PC-9 (cell line): Measurements from ENCODE around the gene LAG3. TPM values are rescaled to one million over a fixed set of nuclear protein-coding genes. Genes with fewer than 3 reads are reported as not detected.

Experiments
- BruUV-seq: library from RNA; stranded (reverse); fragments of 400-500 nt; replicated peaks from 2 replicates; lab custom pipeline; 2021; lab: Mats Ljungman, UMichigan
- CTCF ChIA-PET: fragments of 300-600 bp; sonication (Branson Sonifier 250); formaldehyde crosslinking; loops from one replicate; lab custom pipeline; 2022; ENCODE audit warnings: antibody characterized with exemption; lab: Charles Lee
- POLR2A ChIA-PET: fragments of 300-600 bp; sonication (Branson Sonifier 250); formaldehyde crosslinking; loops from one replicate; lab custom pipeline; 2022; ENCODE audit warnings: antibody characterized with exemption; ENCODE audit not compliant: unreplicated experiment; lab: Charles Lee
- DNase-seq, 2 experiments: peaks; one replicate each; pipeline versions ENCODE4 v3.0.0 to v3.0.0-alpha.2; 2015 to 2022; ENCODE audit warnings: mixed read lengths in 1 of 2
- H2AFZ ChIP-seq: fragments of 200-600 bp; sonication (generic); 2 replicates; pipeline ENCODE4 v1.8.1; 2017; ENCODE audit warnings: antibody characterized with exemption
- H3F3A ChIP-seq: fragments of 200-600 bp; sonication (generic); 2 replicates; pipeline ENCODE4 v1.8.1; 2017; ENCODE audit warnings: antibody characterized with exemption, mild to moderate bottlenecking, low read depth; ENCODE audit not compliant: insufficient read depth
- H3K27ac ChIP-seq: fragments of 200-600 bp; sonication (generic); 2 replicates; pipeline ENCODE4 v1.6.1; 2016; ENCODE audit warnings: mixed run types
- H3K27me3 ChIP-seq: fragments of 200-600 bp; sonication (generic); 2 replicates; pipeline ENCODE4 v1.6.1; 2016; ENCODE audit warnings: low read depth, mixed run types; ENCODE audit not compliant: insufficient read depth
- H3K36me3 ChIP-seq: fragments of 200-600 bp; sonication (generic); 2 replicates; pipeline ENCODE4 v1.6.1; 2016; ENCODE audit warnings: low read depth, mixed run types
- H3K4me1 ChIP-seq: fragments of 200-600 bp; sonication (generic); replicated peaks from 2 replicates; pipeline ENCODE4 v1.6.1; 2016; ENCODE audit warnings: mixed run types; ENCODE audit not compliant: insufficient read depth
- H3K4me2 ChIP-seq: fragments of 200-600 bp; sonication (generic); 2 replicates; pipeline ENCODE4 v1.6.1; 2017; ENCODE audit warnings: mixed run types
- H3K4me3 ChIP-seq: fragments of 200-600 bp; sonication (generic); 2 replicates; pipeline ENCODE4 v1.6.1; 2016; ENCODE audit warnings: mixed run types
- H3K79me2 ChIP-seq: fragments of 200-600 bp; sonication (generic); 2 replicates; pipeline ENCODE4 v1.6.1; 2017; ENCODE audit warnings: low read depth, mixed run types
- H3K9me2 ChIP-seq: fragments of 200-600 bp; sonication (generic); 2 replicates; pipeline ENCODE4 v1.8.1; 2017; ENCODE audit warnings: mild to moderate bottlenecking; ENCODE audit not compliant: insufficient read depth
- H3K9me3 ChIP-seq: fragments of 200-600 bp; sonication (generic); 2 replicates; pipeline ENCODE4 v1.8.1; 2016; ENCODE audit warnings: low read depth; ENCODE audit not compliant: insufficient read depth
- H4K20me1 ChIP-seq: fragments of 200-600 bp; sonication (generic); 2 replicates; pipeline ENCODE4 v1.8.1; 2017; ENCODE audit not compliant: insufficient read depth
- EZH2 ChIP-seq: fragments of 200-600 bp; sonication (generic); IDR thresholded peaks from 2 replicates; pipeline ENCODE4 v1.8.0; 2017; ENCODE audit warnings: antibody characterized with exemption, low read depth
- intact Hi-C: fragments of 100-400 bp; cut with micrococcal nuclease; formaldehyde crosslinking; loops from one replicate; pipeline ENCODE4 v1.10.0; 2022; ENCODE audit not compliant: unreplicated experiment
- total RNA-seq: library from RNA; stranded (reverse); gene quantifications from 2 replicates; pipeline ENCODE4 v1.2.3, GENCODE V29; 2021
- TF ChIP-seq, protein P1 (sequence below): fragments of 200-600 bp; sonication (generic); conservative IDR thresholded peaks from 2 replicates; pipeline ENCODE4 v1.6.1; 2017; ENCODE audit warnings: mixed run types, antibody characterized with exemption, mild to moderate bottlenecking, moderate library complexity

Gene LAG3
- total RNA-seq, 1 experiment from 2014 or later: 10.5 TPM

DNA sequence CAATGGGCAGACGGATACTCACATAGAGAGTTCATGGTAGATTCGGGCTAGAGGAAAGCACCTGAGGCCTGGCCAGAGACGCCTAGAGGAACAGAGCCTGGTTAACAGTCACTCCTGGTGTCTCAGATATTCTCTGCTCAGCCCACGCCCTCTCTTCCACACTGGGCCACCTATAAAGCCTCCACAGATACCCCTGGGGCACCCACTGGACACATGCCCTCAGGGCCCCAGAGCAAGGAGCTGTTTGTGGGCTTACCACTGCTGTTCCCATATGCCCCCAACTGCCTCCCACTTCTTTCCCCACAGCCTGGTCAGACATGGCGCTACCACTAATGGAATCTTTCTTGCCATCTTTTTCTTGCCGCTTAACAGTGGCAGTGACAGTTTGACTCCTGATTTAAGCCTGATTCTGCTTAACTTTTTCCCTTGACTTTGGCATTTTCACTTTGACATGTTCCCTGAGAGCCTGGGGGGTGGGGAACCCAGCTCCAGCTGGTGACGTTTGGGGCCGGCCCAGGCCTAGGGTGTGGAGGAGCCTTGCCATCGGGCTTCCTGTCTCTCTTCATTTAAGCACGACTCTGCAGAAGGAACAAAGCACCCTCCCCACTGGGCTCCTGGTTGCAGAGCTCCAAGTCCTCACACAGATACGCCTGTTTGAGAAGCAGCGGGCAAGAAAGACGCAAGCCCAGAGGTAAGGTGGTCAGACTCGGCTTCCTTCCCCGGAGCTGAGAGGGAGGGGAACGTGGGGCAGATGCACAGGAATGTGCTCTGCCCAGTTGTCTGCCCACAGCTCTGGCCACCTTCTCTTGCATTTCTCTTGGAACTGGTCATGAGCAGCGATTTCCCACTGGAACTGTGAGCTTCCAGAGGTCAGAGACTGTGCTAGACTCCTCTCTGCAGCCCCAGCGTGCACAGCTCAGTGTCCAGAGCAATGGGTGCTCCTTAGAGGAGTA lies 16.9 kb downstream of the LAG3 start, which contains the start of gene CD4:
Gene CD4 (plus strand): TSS at position 557 of the 953 bp plus-strand sequence. CDS start 10,611 bp downstream, outside the sequence.
- DNase-seq: peak in 1 of 2 experiments; percentile 37
- no peak for TF ChIP-seq EZH2
- Histone ChIP-seq H4K20me1 (no peaks in the 10 kb centered on the region), H3K27ac (no peak within 1 kb of the TSS), H3K36me3 (no peaks in the 10 kb centered on the region), H2AFZ (no peak within 1 kb of the TSS), H3K4me1 (no peaks in the 10 kb centered on the region), H3K79me2 (no peaks in the 10 kb centered on the region), H3K9me2 (no peaks in the 10 kb centered on the region), H3K27me3 (peaks cover 25% of the 10 kb centered on the region; the same call in 1 of the 2 replicates), H3K4me3 (no peak within 1 kb of the TSS), H3F3A (0 out of 2 replicates have a peak, but pooled peaks cover 2% of the 10 kb centered on the region), H3K4me2 (no peak within 1 kb of the TSS), H3K9me3 (no peaks in the 10 kb centered on the region)
- intact Hi-C loops: no loop called here
- ChIA-PET POLR2A (interaction anchor here (0.5 to 1.1 kb wide), 3 partner anchors 65 to 185 kb away, joined by 3 read pairs; partner anchors contain the start of gene COPS7A), CTCF (interaction anchor here (1.1 kb wide), 1 partner anchor 36 kb away, joined by 4 read pairs; the partner anchor contains the start of gene MLF2)
- no TSS peak for BruUV-seq

DNA sequence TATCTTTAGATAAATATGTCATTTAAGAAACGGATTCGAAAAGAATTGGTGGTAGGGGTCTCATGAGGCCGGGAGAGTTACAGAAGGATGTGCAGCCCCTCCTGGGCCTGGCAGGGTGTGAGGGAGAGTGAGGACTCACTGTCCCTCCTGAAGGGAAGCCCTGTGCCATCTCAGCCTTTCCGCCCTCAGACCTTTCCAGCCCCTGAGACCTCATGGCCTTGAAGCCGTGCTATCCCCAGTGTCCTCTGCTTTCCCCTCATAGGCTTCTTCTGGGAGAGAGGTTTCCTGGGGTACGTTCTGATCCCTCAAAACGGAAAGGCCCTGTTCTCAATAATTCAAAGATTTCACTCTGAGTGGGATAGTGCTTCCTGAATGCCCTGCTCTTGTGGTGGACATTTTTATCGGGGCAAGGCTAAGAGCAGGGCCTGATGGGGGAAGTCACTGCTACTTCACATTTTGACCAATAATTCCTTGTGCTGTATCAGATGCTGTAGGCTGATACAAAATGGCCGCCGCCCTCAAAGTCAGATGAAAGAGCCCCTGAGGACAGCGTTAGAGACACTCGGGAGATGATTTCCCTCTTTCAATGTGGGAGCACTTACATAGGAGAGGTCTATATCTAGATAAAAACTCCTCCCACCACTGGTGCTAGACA lies 18.3 kb downstream of the LAG3 start:
- TF ChIP-seq, protein P1, sequence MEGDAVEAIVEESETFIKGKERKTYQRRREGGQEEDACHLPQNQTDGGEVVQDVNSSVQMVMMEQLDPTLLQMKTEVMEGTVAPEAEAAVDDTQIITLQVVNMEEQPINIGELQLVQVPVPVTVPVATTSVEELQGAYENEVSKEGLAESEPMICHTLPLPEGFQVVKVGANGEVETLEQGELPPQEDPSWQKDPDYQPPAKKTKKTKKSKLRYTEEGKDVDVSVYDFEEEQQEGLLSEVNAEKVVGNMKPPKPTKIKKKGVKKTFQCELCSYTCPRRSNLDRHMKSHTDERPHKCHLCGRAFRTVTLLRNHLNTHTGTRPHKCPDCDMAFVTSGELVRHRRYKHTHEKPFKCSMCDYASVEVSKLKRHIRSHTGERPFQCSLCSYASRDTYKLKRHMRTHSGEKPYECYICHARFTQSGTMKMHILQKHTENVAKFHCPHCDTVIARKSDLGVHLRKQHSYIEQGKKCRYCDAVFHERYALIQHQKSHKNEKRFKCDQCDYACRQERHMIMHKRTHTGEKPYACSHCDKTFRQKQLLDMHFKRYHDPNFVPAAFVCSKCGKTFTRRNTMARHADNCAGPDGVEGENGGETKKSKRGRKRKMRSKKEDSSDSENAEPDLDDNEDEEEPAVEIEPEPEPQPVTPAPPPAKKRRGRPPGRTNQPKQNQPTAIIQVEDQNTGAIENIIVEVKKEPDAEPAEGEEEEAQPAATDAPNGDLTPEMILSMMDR: no peak
- TF ChIP-seq EZH2: no peak
- intact Hi-C loops: no loop called here
- Histone ChIP-seq H3F3A (0 out of 2 replicates have a peak, but pooled peaks cover 2% of the 10 kb centered on the region), H3K27ac (no peak overlapping the region), H3K27me3 (peaks cover 39% of the 10 kb centered on the region), H3K4me2 (no peak overlapping the region), H3K4me3 (no peak overlapping the region), H2AFZ (no peak overlapping the region), H3K9me2 (no peaks in the 10 kb centered on the region), H4K20me1 (no peaks in the 10 kb centered on the region), H3K36me3 (no peaks in the 10 kb centered on the region), H3K79me2 (no peaks in the 10 kb centered on the region), H3K4me1 (no peaks in the 10 kb centered on the region), H3K9me3 (no peaks in the 10 kb centered on the region)
- ChIA-PET CTCF (no interaction called here), POLR2A (interaction anchor here (0.6 kb wide), 1 partner anchor 25 kb away, joined by 4 read pairs; the partner anchor contains the start of gene PTMS)
- DNase-seq: no peak
- BruUV-seq: no TSS peak

DNA sequence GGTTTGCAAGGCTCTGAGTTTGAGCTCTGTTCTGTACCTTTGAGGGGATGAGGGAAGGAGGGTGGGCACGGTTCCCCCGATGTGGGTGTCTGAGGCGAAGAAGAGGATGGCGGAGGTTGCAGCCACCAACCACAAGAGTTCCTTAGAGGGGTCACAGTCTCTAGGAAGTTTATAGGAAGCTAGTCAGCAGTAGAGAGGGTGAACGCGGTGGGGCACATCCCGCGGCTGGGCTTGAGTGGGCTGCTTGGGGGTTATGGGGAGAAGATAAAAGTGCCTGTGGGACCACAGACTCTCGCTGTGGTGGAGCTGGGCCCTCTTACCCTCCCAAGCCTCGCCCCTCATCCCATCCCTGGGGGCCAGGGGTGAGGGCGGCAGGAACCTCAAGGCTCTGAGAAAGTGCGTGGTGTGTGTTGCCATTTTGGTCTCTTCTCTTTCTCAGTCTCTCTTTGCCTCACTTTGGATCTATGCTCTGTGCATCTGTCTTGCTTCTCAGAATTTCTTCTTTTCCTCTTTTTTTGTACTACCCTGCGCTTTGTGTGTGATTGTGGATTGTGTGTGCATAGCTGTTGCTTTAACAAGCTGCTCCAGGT lies 19.7 kb downstream of the LAG3 start:
- H3K4me3 ChIP-seq: no peak overlapping the region
- BruUV-seq: no TSS peak
- CTCF ChIA-PET: no interaction called here
- H3K9me2 ChIP-seq: no peaks in the 10 kb centered on the region
- DNase-seq: no peak
- H3K36me3 ChIP-seq: no peaks in the 10 kb centered on the region
- TF ChIP-seq, protein P1: no peak
- no peak for TF ChIP-seq EZH2
- no peak overlapping the region for H3K4me2 ChIP-seq
- no peaks in the 10 kb centered on the region for H4K20me1 ChIP-seq
- no peak overlapping the region for H3K27ac ChIP-seq
- no peaks in the 10 kb centered on the region for H3K9me3 ChIP-seq
- no peak overlapping the region for H2AFZ ChIP-seq
- POLR2A ChIA-PET: interaction anchor here (0.7 to 0.8 kb wide), 2 partner anchors 355 to 545 kb away, joined by 3 to 8 read pairs; no protein-coding TSS in a partner anchor
- peaks cover 52% of the 10 kb centered on the region for H3K27me3 ChIP-seq
- H3F3A ChIP-seq: 0 out of 2 replicates have a peak, but pooled peaks cover 2% of the 10 kb centered on the region
- no peaks in the 10 kb centered on the region for H3K4me1 ChIP-seq
- intact Hi-C loops: no loop called here
- no peaks in the 10 kb centered on the region for H3K79me2 ChIP-seq
